HG02981 (cell line): ENCODE measurements around the gene UNC13A.

Source experiments
- ATAC-seq: cut with Tn5 transposase; IDR thresholded peaks from one replicate; pipeline ENCODE4 v1.9.1; 2021; ENCODE audit warnings: mild to moderate bottlenecking, moderate library complexity; ENCODE audit not compliant: unreplicated experiment

The UNC13A gene

DNA sequence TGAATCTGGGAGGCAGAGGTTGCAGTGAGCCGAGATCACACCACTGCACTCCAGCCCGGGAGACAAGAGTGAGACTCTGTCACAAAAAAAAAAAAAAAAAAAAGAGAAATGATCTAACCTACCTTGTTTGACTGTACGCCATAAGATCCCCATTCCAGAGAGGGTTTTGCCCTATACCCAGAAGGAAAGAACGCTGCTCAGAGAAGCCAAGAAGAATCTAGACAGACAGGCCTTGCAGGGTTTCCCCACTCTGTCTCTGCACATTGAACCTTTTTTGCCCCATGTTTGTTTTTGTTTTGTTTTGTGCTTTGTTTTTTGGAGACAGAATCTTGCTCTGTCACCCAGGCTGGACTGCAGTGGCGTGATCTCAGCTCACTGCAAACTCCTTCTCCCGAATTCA lies 23.7 kb upstream of the UNC13A start:
- no peak for ATAC-seq

DNA sequence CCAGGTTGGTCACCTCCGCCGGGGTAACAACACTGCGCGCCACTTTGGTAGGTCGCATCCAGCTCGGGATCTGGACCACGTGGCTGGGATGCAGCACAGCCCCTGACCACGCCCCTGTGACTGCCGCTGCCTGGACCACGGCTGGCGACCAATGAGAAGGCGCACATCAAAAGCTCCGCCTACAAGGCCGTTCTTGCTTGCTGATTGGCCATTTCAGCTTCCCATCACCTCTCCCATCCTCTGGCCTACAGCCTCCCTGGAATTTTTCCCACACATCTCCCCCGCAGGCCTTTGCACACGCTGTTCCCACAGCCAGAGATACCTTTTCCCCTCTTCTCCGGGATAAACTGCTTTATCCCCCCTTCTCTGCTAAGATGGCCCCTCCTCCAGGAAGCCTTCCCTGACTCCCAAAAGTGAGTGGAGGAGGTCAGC lies 18.6 kb upstream of the UNC13A start:
- ATAC-seq = no peak

DNA sequence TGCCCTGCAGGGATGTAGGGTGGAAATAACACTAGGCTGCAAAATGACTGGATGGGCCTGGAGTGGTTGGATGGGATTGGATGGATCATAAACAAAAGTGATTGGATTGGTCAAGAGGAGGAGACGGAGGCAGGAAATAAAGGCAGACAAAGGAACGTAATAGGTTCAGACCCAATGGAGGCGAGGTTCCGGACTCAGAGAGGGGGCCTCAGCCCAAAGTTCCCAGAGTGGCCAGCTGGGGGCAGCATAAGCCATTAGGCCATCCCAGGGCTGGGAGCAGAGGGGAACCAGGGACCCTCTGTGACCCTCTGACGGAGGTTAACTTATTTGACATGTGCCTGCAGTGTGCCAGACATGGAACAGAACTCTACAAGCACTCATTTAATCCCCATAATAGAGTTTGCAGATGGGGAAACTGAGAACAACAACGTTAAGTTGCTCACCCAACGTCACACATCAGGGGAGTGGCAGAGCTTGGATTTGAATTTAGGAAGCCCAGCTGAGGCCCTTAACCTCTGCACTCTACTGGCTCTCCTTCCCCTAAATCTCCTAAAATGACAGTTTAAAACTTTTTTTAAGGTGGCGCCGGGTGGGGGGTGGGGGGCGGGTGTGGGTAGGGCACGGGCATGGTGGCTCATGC lies 15.8 kb upstream of the UNC13A start:
- no peak for ATAC-seq

DNA sequence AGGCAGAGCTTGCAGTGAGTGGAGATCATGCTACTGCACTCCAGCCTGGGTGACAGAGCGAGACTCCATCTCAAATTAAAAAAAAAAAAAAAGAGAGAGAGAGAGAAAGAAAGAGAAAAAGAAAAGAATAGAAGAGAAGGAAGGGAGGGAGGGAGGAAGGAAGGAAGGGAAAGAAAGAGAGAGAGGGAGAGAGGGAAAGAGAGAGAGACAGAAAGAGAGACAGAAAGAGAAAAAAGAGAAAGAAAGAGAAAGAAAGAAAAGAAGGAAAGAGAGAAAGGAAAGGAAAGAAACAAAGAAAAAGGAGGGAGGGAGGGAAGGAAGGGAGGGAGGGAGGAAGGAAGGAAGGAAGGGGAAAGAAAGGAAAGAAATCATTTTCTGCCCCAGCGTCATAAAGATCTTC lies 7.0 kb upstream of the UNC13A start:
- ATAC-seq = no peak

DNA sequence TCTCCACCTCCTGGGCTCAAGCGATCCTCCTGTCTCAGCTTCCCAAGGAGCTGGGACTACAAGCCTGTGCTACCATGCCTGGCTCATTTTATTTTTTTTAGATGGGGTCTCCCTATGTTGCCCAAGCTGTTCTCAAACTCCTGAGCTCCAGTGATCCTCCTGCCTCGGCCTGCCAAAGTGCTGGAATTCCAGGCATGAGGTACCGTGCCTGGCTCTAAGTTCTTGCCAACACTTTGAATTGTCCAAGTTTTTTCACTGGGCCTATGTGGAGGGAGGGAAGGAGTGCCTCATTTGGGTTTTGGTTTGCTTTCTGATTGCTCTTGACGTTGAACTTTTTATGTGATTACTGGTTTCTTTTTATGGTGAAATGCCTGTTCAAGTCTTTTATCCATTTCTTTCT lies 4.4 kb upstream of the UNC13A start:
- no peak for ATAC-seq

DNA sequence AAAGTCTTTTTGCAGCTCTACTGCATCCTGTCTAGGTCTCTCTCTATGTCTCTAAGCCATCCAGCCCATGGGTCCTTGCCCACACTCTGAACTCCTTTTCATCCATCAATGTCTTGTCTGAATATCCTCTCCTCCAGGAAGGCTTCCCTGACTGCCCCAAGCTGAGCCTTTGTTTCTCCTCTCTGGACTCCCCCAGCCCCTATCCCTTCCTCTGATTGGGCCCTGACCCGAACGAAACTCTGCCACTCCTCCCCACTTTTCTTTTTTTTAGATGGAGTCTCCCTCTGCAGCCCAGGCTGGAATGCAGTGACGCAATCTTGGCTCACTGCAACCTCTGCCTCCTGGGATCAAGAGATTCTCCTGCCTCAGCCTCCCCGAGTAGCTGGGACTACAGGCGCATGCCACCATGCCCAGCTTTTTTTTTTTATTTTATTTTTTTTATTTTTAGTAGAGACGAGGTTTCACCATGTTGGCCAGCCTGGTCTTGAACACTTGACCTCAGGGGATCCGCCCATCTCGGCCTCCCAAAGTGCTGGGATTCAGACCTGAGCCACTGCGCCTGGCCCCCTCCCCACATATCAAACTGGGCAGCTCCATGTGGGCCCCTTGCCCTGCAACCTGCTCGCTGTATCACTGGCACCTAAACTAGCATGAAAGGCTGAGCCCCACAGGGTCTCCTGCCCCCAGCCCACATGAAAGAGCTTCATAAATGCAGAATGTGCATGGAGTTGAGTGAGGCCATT lies 870 bp upstream of the UNC13A start:
- ATAC-seq = no peak

DNA sequence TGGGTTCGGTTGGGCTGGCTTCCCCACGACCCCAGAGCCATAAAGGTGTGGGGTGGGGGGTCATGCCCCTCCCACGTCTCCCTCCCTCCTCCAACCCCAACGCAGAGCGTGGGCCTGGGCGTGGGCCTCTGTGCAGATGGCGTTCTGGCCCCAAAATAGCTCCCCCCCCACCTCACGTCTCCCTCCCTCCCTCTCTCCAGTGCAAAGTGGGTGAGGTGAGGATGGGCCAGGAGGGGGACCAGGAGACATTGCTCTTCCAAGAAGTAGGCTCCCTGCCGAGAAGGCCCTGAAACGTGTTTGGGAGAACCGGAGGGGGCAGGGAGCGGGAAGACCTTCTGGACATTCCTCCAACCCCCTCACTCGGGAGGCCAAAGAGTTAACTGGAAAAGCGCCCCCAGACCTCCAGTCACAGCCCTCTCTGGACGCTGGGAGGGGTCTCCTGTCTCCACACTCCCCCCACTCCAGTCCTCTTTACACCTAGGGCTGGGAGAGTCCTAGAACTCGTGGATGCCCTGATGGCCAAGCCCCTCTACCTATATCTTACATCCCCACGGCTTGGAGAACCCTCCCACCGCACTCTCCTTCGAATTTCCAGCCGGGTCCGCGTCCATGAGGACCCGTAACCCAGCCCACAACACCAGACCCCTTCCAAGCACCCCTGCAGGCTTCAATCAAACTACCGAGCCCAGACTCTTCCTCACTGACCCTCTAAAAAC lies 855 bp downstream of the UNC13A start:
- no peak for ATAC-seq

DNA sequence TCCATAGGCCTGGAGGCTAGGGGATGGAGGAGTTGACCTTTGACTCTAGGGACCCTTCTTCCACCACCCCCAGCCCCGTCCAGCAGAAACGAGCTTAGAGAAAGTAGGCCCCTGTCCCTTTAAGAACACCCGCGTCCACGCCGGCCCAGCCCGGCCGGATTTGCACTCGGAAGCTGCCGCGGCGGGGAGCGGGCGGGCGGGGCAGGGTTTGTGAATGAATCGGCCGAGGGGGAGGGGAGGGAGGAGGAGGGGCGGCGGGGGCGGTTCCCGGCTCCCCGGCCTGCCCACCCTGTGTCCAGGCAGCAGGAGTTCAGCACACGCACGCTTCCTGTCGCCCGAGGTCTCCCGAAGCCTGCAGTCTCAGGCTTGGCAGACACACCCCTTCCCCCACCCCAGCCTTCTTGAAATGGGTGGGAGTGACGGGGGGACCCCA lies 1.5 kb downstream of the UNC13A start:
- no peak for ATAC-seq

DNA sequence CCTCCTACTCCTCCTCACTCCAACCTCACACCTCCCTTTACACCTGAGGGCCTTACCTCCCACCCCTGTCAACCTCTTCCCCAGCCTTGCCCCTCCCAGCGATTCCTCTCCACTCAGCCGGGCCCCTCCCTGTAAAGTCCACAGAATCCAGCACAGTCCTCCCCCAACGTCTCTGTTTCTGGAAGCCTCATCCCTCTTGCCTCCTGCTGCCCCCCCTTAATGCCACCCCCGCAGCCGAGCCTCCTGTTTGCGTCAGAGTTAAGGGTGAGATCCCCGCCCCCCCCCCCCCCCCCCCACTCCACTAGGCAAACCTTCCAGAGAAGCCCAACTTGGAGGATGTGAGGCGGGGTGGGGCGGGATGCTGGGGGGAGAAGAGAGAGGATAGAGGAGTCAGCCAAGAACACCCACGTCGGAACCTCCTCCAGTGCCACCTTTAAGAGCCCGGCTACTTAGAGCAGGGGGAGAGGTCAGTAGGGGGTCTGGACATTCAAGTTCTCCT lies 2.1 kb downstream of the UNC13A start:
- no peak for ATAC-seq

DNA sequence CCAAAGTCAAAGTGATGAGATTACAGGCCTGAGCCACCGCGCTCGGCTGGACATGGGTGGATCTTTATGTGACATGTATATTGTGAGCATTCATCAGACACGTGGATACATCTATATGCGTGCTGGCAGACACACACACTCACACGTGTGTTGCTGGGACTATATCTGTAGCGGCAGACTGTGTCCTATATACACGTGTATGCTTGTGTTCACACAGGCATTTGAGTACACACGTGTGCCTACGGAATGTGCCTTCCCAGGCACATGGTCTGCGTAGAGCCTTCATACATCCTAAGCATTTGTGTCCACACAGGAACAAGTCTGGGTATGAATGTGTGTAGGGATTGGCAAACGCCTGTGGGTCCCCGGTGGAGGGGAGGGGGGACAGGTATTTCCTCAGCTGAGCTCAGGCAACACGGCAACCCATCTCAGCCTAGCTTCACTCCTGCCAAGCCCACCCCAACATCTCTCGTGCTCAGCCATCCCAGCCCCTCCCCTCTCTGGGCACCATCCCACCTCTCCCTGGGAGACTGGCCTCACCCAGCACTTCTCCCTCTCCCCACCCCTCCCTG lies 2.6 kb downstream of the UNC13A start:
- no peak for ATAC-seq

DNA sequence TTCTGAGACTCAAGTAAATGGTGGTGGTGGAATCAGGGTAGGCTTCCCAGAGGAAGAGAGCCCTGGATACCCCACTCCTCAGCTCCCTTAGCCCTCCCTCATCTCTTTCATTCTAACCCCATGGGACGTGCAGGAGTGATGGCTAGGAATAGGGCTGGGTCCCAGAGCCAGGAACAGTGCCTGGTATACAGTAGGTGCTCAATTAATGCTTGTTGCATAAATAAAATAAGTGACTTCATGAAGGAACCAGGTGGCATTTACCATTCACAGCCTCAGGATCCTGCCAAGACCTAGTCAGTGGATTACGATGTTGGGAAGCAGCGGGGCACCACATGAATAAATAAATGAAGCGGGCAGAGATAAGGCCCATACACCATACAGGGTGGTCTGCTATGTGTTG lies 3.9 kb downstream of the UNC13A start:
- no peak for ATAC-seq

DNA sequence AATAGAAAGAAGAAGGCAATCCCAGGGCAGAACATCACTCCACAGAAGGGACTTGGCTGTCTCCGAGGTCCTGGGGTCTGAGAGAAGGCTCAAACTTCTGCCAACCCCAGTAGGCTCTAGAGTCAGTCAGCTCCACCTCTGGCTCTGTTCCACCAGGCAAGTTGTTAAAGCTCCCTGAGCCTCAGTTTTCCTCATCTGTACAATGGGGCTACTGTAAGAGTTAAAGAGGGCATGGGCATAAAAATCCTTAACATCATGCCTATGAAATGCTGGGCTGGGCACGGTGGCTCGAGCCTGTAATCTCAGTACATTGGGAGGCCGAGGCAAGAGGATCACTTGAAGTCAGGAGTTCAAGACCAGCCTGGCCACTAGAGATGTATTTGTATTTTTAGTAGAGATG lies 5.1 kb downstream of the UNC13A start:
- no peak for ATAC-seq

DNA sequence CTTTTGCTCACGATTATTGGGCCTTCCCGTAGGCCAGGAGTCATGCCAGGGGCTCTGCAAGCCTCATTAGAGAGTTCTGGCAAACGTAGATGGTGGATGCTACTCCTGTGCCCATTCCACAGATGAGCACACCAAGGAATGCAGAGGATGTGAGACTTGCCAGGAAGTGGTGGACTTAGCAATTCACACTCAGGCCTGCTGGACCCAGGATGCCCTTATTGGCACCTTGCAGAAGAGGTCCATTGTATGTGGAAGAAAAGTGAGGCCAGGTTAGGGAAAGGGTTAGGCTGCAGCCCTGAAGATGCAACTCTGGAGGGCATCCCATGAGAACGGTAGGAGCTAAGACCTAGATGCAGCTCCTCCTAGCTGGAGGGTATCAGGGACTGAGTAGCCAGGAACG lies 5.9 kb downstream of the UNC13A start:
- no peak for ATAC-seq

DNA sequence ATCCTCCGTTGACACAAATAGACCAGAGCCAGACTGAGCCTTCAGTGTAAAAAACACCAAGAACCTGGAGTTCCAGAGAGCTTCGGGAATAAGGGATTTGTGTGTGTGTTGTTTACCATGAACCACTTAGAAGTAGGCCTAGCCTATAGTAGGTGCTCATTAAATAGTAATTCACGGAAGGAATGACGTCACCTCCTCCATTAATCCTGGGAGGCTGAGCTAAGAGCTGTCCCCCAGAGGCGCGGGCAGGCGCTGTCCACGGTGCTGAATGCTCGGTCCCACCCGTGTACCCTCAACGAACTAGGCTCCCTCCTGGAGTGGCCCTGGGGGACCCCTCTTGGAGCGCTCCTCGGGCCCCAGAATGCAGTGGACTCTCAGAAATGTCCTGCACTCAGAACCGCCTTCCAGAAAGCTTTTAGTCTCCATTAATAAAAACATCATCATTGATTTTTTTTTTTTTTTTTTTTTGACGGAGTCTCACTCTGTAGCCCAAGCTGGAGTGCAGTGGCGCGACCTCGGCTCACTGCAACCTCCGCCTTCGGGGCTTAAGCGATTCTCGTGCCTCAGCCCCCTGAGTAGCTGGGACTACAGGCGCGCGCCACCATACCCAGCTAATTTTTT lies 6.5 kb downstream of the UNC13A start:
- no peak for ATAC-seq

DNA sequence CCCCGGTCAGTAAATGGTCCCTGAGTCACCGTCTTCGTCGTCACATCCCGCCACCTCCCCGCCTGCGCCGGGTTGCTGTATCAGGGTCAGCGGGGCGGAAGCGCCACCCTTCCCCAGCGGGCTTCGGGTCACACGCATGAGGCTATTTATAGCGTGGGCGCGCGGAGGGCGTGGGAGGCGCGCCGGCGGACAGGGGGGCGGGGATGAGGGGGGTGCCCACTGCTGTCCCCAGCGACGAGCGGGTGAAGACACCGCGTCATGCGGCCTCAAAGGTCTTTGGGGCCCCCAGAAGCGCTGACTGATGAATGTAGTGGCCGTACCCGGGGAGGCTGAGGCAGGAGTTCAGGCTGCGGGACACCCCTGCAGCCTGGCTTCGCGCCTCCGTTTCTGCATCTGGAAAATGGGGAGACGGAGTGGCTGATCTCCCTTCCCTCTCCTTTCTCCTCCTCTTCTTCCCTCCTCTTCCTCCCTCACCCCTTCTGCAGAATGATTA lies 7.9 kb downstream of the UNC13A start:
- no peak for ATAC-seq

DNA sequence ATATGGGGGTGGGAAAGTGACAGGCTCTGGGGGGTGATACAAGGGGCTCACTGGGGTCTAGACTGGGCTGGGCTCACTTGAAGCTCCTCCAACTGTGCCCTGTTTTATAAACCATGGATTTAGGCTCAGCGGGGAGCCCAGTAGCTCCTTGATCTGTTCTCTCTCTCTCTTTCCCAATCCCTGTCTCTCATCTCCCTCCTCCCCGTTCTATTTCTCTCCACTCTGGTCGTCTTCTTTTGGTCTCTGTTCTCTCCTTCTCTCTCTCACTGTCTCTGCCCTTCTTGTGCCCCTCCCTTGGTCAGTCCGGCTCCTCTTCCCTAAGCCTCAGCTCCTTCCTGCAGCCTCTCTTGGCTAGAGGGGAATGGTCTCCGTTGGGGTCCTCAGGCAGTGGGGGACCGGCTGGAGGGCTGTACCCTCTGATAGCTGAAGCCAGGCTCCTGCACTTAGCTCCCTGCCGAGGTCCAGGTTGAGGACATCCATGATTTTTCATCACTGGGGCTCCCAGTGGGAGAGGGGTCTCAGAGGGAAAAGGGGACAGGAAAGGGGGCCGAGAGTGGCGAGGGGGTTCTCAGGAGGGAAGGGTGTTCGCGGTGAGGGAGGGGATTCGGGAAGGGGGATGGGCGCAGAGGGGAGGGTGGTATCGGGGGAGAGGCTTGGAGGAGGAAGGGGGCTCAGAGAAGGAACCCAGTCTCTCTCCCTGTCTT lies 8.5 kb downstream of the UNC13A start:
- ATAC-seq = no peak

DNA sequence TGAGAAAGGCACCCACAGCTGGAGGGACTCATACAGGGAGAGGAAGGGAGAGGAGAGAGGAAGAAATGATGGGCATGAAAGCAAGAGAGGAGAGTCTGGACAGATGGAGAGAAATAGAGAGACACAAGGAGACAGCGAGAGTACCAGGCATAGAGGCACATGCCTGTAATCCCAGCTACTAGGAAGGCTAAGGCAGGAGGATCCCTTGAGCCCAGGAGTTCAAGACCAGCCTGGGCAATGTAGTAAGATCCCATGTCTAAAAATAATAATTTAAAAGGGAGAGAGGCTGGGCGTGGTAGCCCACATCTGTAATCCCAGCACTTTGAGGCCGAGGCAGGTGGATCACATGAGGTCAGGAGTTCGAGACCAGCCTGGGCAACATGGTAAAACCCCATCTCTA lies 9.3 kb downstream of the UNC13A start:
- ATAC-seq = no peak

DNA sequence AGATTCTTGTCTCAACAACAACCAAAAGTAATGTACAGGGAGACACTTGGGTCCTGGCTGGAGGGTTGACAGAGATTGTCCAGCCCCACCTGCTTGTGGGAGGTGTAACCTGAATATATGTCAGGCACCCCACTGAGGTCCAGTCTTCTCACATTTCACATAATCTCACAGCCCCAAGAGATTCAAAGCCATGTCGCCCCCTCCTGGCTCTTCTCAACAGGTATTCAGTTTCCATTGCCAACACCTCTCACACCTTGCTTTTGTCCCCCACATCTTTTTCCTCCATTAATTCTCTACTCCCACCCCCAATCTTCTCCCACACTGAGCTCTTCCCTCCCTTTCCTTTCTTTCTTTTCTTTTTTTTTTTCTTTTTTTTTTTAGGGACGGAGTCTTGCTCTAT lies 11.2 kb downstream of the UNC13A start:
- no peak for ATAC-seq

DNA sequence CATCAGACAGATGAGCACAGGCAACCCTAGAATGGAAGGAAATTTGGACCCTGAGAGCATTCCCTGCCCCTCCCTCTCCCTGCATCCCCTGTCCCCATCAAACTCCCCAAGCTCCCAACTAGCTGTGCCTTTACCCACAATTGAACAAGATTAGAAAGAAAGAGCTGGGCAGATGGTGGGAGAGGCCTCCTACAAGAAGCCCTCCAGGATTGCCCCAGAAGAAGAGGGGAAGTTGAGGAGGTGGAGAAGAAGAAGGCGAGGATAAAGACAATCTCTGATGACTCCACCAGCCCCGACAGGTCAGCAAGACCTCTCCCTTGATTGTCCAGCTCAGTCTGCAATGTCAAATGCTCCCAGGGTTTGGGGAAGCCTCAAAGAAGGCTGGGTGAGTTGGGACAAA lies 11.9 kb downstream of the UNC13A start:
- ATAC-seq = no peak
